HG03060 (cell line): ENCODE results near the gene TEX14.
"Not testable (repeated sequence)": the region's sequence is repeated elsewhere in the genome, so short reads cannot be mapped to it uniquely, and the experiment has no call there.

Source experiments
- ATAC-seq: cut with Tn5 transposase; IDR thresholded peaks from one replicate; pipeline ENCODE4 v1.9.1; 2021; ENCODE audit warnings: low read depth, moderate number of reproducible peaks; ENCODE audit not compliant: unreplicated experiment

Gene TEX14

DNA sequence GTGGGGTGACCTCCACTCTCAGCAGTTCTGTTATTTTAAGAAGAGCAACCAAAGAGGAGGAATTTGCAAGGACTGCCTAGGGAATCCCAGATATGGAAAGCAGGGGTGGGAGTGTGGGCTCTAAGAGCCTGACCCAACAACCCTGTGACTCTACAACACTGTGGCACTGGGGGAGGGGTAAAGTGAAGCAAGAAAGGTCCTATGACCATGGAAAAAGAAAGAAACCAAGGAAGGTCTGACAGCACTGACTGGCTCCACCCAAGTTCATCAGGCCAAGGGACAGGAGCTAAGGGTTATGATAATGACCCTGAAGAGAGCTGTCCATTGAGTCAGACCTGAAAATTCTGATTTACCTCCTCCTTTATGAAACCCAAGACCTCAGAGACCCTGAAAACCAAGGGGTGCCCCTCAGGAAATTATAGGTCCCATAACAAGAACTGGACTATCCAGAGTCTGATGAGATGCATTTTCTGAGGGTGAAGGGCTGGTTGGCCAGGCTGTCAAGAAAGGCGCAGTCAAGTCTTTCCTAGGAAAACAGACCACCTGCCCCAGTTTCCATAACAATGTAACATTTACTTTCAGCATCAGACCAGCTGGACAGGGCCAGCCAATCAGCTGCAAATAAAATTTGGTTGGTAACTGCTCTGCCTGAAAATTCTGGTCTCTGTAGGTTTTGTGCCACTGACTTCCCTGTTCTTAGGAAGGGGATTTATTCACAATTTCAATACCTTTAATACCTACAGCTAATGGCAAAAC lies 123.6 kb downstream of the TEX14 start:
- no peak for ATAC-seq

DNA sequence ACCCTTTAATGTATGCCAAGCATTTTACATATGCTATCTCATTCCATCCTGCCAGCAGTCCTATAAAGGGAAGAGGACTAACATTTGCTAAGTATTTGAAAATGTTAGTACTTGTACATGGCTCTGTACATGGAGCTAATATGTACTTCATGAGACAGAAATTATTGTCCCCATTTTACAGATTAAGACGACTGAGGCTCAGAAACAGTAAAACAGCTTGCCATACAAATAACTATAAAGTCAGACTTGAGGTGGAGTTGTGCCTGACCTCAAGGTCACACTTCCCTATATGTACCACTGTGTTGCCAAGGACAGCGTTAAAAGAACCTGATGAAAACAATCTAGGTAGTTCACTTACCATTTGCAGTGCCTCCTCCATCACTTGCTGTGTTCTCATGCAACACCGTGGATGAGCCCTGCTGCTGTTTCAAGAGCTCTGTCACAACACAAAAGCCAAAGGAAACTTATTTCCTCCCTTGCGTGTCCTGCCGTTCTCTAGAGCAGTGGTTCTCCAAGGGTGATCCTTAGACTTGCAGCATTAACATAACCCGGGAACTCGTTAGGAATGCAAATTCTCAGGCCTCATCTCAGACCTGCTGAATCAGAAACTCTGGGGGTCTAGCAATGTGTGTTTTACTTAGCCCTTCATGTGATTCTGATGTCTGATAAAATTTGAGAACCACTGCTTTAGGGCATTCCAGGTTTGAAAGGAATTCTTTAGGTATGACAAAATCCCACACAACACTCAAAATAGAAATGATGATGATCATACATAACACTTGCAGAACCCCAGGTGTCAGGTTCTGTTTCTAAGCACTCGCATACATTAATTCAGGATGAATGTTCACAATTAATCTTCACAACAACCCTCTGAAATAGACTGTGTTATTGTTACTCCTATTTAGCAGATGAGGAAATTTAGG lies 126.2 kb downstream of the TEX14 start:
- ATAC-seq: no peak

DNA sequence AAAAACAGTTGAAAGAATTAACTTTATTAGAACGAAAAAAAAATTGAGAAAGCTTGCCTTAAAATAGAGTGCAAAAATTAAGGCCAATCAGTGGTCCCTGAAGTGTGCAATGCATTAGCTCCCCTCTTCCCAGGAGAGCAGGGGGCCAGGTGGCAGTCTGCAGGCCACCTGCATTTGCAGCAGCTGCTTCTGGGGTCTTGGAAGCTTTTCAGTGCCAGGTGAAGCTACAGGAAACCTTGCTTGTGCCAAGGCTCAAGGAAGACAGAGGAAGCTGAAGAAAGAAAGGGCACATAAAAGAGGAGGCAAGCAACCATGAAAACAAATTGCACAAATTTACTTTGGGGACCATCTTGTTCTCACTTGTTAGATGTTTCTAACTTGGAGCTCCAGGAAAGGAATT lies 126.9 kb downstream of the TEX14 start:
- ATAC-seq: no peak

DNA sequence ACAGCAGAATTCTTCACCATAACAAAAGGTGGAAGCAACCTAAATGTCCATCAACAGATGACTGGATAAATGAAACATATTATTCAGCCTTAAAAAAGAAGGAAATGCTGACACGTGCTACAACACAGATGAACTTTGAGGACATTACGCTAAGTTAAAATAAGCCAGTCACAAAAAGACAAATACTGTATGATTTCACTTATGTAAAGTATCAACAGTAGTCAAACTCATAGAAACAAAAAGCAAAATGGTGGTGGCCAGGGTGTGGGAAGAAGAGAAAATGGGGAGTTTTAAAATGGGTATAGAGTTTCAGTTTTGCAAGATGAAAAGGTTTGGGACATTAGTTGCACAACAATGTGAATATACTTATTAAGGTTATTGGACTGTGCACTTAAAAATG lies 127.6 kb downstream of the TEX14 start:
- no peak for ATAC-seq

DNA sequence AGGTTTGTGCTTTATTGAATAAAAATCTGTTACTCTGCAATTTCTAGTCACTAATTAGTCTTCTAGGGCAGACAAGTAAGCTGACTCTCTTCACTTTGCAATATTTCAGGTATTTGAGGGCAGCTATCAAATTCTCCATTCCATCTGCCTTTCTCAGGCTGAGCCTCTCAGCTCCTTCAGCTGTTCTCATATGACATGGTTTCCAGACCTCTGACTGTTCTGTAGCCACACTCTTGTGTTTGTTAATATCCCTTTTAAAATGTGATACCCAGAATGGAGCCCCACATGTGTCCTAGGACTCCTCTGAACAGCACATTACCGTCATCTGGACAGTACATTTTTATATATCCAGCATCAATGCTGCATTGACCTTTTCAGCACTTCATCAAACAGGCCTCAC lies 131.3 kb downstream of the TEX14 start:
- no peak for ATAC-seq

DNA sequence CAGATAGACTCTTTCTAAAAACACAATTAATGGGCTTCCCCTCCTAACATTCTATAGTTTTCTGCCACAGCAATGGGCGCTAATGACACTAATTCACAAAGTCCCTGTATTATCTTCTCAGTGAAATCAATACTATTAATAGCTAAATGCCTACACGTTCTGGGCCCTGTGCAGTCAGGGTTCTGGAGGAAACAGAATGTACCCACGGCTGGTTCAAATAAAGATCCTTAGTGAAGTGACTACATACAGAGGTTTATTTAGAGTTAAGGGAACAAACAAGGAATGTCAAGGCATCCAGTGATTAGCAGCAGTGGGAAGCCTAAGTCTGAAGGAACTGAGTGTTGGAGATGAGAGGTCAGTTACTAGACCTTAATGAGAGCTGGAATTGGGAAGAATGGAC lies 133.9 kb downstream of the TEX14 start:
- no peak for ATAC-seq

DNA sequence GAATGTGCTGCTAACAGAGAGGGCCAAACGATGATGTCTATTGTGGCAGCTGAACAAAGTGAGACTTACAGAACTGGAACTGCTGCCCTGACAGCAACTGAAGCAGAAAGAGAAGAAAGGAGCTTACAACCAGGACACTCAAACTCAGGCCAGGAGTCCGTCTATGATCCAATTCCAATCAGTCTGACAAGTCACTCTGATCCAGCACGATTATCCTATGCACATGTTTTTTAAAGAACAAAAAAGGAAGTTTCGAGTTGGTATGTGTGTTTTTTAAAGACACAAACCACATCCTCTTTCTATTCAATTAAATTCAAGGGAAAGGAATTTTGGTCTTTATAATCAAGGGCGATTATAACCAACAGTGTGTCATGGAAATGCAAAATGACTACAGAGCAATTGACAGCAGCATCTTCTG lies 135.0 kb downstream of the TEX14 start:
- no peak for ATAC-seq

DNA sequence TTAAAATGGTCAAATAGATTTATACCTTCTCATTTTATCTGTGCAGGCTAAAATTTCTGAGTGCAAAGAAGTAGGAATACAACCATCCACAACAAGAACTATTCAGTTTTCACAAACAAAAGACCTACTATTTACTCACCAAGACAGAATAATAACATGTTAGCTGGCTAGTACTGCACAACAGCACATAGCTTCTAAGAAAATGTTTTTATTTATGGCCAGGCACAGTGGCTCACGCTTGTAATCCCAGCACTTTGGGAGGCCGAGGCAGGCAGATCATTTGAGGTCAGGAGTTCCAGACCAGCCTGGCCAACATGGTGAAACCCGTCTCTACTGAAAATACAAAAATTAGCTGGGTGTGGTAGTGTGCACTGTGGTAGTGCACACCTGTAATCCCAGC lies 136.7 kb downstream of the TEX14 start:
- ATAC-seq: not testable (repeated sequence)

DNA sequence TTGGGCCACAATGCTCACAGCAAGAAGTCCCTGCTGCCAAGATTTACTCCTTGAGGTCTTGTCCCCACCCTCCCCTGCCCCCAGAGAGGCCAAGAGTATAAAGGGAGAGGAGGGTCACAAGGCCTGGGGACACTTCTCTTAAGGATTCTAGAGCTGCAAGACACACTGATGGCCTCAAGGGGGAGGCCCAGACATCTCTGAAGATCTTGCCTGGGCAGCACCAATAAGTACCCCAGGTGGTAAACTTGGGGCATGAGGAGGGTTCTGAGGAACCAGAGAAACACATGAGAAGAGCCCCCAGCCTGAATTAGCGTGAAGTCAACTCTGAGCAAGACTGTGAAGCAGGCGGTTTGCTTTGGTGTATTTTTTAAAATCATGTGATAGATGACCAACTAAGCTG lies 150.6 kb downstream of the TEX14 start:
- no peak for ATAC-seq

DNA sequence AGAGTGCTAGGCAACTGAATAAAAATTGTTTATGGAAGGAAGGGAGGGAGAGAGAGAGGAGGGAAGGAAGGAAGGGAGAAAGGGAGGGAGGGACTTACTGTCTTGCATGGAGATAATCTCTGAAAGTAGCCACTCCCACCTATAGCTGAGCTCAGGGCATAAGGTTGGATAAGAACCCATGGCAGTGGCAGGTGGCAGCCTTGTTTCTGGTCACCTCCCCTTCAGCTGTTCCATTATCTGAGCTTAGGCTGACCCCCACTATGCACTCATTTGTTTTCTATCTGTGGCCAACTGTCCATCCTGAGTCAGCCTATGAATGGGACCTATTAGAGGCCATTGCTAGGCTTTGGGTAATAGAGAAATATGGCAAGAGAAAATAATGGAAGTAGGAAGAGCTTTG lies 152.1 kb downstream of the TEX14 start:
- no peak for ATAC-seq

DNA sequence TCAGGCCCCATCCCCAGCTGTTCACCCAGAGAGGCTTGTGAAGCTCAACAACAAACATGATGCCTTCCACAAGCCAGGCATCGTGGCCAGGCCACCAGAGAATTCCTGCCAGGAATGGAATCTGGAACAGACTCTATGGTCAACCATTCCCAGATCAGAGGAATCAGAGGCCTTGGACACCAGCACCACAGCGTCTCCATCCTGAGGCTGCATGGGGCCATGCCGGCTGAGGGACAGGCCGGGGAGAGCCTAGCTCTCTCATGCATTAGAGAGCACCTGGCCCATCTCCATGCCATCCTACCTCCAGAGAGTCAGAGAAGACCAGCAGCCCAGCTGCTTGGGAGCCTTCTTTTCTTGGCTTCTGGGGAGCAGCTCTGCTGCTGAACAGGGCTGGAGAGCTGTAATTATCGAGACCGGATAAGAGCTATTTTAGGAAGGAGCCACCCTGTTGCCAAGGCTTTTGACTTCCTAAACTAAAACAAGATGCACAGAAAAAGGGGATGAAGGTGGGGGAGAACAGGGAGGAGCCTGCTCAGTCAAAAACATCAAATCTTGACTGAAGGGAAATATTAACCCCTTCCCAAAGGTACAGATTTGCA lies 152.9 kb downstream of the TEX14 start:
- no peak for ATAC-seq

DNA sequence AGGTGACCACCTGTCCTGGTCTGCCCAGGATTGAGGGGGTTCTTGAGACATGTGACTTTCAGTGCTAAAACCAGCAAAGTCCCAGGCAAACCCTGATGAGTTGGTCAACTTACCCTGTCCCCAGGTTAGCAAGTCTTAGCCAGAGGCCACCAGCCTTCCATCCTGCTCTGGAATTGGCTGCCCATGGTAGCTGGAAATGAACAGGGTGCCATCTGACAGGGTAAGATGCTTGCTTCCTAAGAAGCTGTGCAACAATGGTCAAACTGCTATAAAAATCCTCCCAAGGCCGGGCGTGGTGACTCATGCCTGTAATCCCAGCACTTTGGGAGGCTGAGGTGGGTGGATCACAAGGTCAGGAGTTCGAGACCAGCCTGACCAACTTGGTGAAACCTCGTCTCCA lies 154.6 kb downstream of the TEX14 start:
- no peak for ATAC-seq

DNA sequence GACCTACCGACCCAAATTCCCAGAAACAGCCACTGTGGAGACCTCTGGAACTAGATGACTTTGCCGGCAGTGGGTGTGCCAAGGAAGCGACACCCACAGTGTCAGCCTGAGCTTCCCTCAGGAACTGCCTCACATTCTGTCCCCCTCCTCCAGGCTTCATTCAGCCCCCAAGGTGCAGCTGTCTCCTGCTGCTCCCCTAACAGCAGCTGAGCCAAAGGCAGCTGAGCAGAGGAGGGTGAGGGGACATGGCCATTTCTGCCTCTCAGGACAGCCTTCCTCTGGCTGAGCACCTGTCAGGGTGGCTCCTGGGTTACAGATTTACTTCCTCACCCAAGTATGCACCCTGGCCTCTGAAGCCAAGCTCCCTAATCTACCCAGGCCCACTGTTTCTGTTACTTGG lies 155.3 kb downstream of the TEX14 start:
- ATAC-seq: no peak

DNA sequence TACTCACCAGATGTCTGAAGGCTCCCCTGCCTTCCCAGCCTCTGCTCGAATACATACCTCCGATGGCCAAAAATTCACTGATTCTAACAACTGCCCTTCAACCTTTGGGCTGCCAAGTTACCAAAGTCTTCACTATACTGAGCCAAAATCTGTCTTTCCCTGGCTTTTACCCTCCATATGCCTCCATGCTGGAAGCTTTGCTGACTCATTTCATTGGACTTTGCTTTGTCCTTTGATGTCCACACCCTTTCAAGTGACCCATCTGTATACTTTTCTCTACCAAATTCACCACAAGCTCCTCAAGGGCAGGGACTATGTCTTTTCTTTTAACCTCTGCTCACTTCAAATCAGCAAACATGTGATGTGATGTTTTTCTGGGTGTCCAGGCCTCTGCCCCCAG lies 156.4 kb downstream of the TEX14 start:
- ATAC-seq: no peak

DNA sequence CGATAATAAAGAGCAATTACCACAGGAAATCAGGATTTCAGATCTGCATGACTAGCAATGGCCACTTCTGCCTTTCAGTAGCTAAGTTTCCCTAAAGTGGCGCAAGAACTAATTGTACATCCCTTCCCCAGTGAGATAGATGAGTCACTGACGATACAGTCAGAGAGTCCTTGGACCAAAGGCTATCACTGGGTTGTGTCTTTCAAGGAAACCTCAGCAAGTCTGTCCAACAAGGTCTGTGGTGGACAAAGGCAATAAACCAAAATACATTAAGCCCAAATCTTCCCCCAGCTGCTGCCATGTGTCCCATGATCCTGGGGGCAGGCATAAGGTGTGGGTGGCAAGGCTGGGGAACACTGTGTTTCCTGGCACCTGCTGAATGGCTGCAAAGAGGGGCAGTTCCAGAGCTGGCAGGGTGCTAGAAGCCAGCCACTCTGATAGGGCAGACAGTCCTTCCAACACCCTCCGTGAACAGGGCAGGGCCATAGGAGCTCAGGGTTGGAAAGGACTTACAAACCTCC lies 156.9 kb downstream of the TEX14 start:
- no peak for ATAC-seq

DNA sequence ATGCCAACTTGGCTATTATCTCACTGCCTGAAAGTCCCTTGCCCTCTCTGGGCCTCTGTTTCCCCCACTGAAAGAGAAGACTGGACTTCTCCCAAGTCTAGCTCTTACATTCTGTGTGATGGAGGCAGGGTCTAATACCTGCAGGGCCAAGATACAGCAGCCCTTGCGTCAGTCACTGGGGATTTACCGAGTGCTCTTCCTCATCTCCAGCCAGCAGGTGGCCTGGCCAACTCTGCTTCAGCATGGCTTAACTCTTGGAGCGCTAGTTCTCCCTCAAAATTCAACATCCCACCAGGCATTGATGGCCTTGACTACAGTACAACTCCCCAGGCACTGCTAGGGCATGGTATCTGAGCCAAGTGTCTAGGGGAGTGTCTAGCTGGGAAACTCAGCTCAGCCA lies 157.5 kb downstream of the TEX14 start:
- no peak for ATAC-seq

DNA sequence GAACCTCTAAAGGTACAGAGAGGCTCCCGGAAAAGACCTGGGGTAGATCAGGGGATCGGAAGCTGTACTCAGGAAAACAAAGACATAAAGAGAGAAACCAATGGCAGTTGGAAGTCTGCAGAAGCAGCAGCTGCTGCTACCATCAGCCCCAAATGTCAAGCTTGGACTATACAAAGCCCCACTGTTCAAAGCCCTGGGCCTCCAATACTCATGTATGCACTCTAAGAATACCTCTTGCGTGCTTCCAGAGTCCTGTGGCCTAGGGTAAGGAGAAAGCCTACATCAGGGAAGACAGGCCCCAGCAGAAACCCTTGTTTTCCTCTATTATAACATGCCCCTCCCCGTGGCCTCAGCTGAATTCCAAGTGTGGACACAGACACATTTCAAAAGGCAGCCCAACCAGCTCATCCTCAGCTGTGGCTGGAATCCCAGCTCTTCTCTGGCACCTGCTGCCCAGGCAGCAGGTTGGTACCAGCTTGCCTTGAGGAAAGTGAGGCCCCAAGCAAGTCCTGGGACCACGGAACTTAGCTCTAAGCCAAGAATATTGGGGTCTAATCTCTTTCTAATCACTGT lies 158.1 kb downstream of the TEX14 start:
- no peak for ATAC-seq

DNA sequence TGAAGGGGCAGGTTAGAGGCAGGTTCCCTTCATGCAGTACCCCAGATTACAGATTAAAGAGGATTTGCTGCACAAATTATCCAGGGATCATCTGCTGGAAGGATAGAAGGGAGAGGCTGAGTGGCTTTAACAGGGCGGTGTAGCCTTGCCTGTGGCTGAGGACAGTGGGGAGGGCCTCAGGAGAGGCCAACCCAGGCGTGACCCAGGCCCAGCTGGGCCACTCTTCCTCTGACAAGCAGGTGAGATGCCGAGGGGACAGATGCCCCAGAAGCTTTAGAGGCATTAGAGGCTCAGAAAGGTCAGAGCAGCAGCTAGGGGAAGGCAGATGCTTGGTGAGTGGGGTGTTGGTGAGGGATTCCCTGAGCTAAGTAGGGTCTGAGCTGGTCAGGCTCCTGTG lies 159.3 kb downstream of the TEX14 start:
- ATAC-seq: no peak

DNA sequence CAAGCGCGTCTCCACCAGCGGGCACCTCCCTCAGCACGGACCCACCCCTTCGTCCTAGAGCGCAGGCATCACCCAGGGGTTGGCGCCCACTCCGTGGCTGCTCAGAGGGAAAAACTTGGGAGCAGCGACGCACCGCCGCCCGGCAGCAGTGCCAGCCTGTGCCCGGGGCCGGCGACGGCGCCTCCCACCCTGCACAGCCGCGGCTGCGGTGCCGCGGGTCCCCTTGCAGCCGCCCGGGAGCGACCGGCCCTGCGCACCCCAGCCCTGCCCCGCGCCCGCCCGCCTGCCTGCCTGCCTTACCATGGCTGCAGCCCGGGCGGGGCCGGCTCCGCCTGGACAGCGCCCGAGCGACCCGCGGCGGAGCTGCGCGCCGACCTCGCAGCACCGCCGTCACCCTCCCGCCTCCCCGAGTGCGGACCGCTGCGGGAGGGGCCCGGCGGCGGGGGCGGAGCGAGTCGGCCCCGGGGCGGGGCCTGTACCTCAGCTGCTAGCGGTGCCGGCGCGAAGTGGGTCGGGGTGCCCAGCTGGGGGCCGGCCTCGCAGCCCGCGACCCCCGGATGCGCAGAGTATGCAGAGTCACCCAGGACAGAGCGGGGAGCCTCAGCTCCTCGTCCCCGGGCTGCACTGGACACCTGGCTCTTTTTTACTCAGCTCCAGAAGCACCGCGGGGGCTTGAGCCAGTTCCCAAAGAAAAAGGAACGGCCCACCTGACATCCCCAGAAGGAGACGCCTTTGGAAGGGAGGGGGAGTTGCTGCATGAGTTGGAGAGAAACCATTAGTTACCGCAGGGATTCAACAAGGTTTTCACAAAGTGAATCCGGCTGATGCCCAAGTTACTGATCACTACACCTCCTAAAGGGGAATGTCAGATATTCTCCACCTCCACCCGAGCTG lies 159.9 kb downstream of the TEX14 start:
- ATAC-seq: no peak

DNA sequence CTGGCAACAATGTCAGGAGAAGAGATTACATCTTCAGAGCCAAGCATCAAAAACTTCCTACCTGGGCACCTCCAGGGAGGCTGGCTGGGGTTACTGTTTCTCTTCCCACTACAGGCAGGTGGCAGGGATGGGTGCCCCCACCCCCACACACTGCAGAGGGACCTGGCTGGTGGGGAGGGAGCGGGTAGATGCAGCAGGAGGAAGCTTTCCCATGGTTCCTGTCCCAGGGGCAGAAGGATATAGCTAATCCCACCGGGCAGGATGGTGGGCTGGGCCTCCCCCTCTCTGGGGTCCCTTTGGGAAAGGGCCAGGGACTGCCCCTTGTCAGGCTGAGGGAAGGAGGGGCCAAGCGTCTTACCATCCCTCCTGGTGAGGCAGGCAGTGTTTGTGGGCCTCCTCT lies 160.7 kb downstream of the TEX14 start:
- no peak for ATAC-seq
